GM12878 (cell line): Measurements from ENCODE around the gene CLDN4.

Source experiments
- CEBPB ChIP-seq, 2 experiments: fragments of 150-350 bp in 1 of 2; IDR thresholded peaks; 2 replicates each; pipeline ENCODE4 v1.6.1; 2012 to 2014; ENCODE audit warnings: low read depth in 2 of 2, low read length in 2 of 2, borderline replicate concordance in 1 of 2, inconsistent platforms in 1 of 2
- CHD1 ChIP-seq: IDR thresholded peaks from 2 replicates; pipeline ENCODE4 v1.6.1; 2012; ENCODE audit warnings: low read depth, low read length, improper control_type of control experiment
- CHD2 ChIP-seq: IDR thresholded peaks from 2 replicates; pipeline ENCODE4 v1.6.1; 2011; ENCODE audit warnings: low read depth, low read length, improper control_type of control experiment, borderline replicate concordance
- CTCF ChIP-seq, 3 experiments: IDR thresholded peaks in 2 of 3; conservative IDR thresholded peaks in 1 of 3; 2 replicates each; pipeline ENCODE4 v1.5.1; 2011; ENCODE audit warnings: low read depth in 3 of 3, low read length in 3 of 3, mild to moderate bottlenecking in 3 of 3, control low read depth in 2 of 3, moderate library complexity in 2 of 3, inconsistent platforms in 1 of 3, mixed read lengths in 1 of 3; ENCODE audit not compliant: control insufficient read depth in 2 of 3, insufficient read depth in 1 of 3; ENCODE audit errors: extremely low read depth in 1 of 3
- EZH2 ChIP-seq: IDR thresholded peaks from 2 replicates; pipeline ENCODE4 v1.6.1; 2012; ENCODE audit warnings: low read depth, mild to moderate bottlenecking, control low read depth, inconsistent platforms, low read length, borderline replicate concordance; ENCODE audit not compliant: control insufficient read depth
- NFIC ChIP-seq: IDR thresholded peaks from 2 replicates; pipeline ENCODE4 v1.6.1; 2012; ENCODE audit warnings: low read depth, mild to moderate bottlenecking, inconsistent platforms, low read length, moderate library complexity
- PBX3 ChIP-seq: IDR thresholded peaks from 2 replicates; pipeline ENCODE4 v1.6.1; 2011; ENCODE audit warnings: mild to moderate bottlenecking, low read depth, low read length, moderate library complexity; ENCODE audit not compliant: insufficient replicate concordance
- SREBF2 ChIP-seq: IDR thresholded peaks from 2 replicates; pipeline ENCODE4 v1.6.1; 2012; ENCODE audit warnings: mild to moderate bottlenecking, low read length
- TF ChIP-seq, protein P1 (sequence below): IDR thresholded peaks from 2 replicates; pipeline ENCODE4 v1.6.1; 2011; ENCODE audit warnings: low read depth, low read length, improper control_type of control experiment, borderline replicate concordance
- TF ChIP-seq, protein P2 (sequence below): IDR thresholded peaks from 2 replicates; pipeline ENCODE4 v1.6.1; 2012; ENCODE audit warnings: low read depth, low read length, improper control_type of control experiment

DNA sequence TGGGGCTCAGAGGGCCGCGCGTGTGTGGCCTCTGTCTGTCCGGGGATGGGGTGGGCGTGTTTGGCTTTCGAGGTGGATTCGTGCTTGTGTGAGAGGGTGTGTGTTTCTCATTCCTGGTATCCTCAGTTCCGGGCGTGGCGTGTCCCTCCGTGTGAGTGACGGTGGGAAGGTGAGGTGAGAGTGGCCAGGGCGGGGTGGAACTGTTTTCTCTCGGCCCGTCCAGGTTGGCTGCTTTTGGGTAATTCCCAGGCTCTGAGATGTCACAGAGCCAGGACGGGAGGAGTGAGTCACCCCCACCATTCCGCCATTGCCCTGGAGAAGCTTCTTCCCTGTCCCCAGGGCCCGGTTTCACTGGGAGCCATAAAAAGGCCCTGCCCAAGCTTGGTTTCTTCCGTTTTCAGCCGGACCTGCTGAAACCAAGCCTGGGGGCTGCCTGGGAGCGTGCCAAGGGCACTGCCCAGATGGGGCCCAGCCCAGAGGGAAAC lies 21.3 kb upstream of the CLDN4 start:
- TF ChIP-seq SREBF2 (no peak), CHD2 (no peak), PBX3 (no peak), CTCF (IDR thresholded peaks at IDR 0.05 in 2 of 3, conservative IDR thresholded peaks at IDR 0.05 in 1 of 3; ENCODE audit: control insufficient read depth in 2 of 3, extremely low read depth in 1 of 3, insufficient read depth in 1 of 3, low read depth in 3 of 3, low read length in 3 of 3) (no peak), CHD1 (no peak), NFIC (no peak), CEBPB (IDR thresholded peaks at IDR 0.05; ENCODE audit: borderline replicate concordance in 1 of 2, low read depth in 2 of 2, low read length in 2 of 2) (no peak), EZH2 (no peak)
- TF ChIP-seq, protein P1, sequence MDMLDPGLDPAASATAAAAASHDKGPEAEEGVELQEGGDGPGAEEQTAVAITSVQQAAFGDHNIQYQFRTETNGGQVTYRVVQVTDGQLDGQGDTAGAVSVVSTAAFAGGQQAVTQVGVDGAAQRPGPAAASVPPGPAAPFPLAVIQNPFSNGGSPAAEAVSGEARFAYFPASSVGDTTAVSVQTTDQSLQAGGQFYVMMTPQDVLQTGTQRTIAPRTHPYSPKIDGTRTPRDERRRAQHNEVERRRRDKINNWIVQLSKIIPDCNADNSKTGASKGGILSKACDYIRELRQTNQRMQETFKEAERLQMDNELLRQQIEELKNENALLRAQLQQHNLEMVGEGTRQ = no peak
- TF ChIP-seq, protein P2, sequence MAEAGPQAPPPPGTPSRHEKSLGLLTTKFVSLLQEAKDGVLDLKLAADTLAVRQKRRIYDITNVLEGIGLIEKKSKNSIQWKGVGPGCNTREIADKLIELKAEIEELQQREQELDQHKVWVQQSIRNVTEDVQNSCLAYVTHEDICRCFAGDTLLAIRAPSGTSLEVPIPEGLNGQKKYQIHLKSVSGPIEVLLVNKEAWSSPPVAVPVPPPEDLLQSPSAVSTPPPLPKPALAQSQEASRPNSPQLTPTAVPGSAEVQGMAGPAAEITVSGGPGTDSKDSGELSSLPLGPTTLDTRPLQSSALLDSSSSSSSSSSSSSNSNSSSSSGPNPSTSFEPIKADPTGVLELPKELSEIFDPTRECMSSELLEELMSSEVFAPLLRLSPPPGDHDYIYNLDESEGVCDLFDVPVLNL = no peak
